ENCODE results near the gene CERK.
"Not testable (repeated sequence)": the region's sequence is repeated elsewhere in the genome, so short reads cannot be mapped to it uniquely, and the experiment has no call there.

CERK gene

DNA sequence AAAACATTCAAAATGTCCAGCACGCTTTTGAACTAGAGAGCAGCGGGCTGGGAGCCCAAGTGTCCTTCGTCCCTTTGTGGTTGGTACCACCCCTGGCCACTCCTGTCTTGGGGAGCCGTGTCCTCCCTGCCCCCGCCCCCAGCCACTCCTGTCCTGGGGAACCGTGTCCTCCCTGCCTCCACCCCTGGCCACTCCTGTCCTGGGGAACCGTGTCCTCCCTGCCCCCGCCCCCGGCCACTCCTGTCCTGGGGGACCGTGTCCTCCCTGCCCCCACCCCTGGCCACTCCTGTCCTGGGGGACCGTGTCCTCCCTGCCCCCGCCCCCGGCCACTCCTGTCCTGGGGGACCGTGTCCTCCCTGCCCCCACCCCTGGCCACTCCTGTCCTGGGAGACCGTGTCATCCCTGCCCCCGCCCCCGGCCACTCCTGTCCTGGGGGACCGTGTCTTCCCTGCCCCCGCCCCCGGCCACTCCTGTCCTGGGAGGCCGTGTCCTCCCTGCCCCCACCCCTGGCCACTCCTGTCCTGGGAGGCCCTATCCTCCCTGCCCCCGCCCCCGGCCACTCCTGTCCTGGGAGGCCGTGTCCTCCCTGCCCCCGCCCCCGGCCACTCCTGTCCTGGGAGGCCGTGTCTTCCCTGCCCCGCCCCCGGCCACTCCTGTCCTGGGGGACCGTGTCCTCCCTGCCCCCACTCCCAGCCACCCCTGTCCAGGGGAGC lies 102.9 kb downstream of the CERK start:
- not testable (repeated sequence) for H3K4me3 Mint-ChIP-seq; H3K36me3 Mint-ChIP-seq (ENCODE audit: low read depth)

More for the DNA sequence above, 102.9 kb downstream of the CERK start:
- H3K9me3 Mint-ChIP-seq; H3K4me1 Mint-ChIP-seq (ENCODE audit: low read depth); H3K27ac Mint-ChIP-seq; H3K27me3 Mint-ChIP-seq; DNase-seq: not testable (repeated sequence)
